Mucosa of rectum (tissue), 2 donors: ENCODE results near the gene POLR2A.

ENCODE experiments used
- H3K27ac ChIP-seq, 2 donors: one replicate each; pipeline ENCODE4 v1.7.0; 2013; ENCODE audit warnings: inconsistent platforms in 2 of 2, low read depth in 2 of 2, low read length in 2 of 2
- H3K27me3 ChIP-seq, 2 donors: one replicate each; pipeline ENCODE4 v1.7.0; 2013; ENCODE audit warnings: low read length in 2 of 2; ENCODE audit not compliant: control insufficient read depth in 2 of 2, insufficient read depth in 2 of 2
- H3K36me3 ChIP-seq, 2 donors: one replicate each; pipeline ENCODE4 v1.7.0; 2013; ENCODE audit warnings: low read length in 2 of 2; ENCODE audit not compliant: control insufficient read depth in 2 of 2, insufficient read depth in 2 of 2
- H3K4me1 ChIP-seq, 2 donors: one replicate each; pipeline ENCODE4 v1.7.0; 2013; ENCODE audit warnings: low read length in 2 of 2, mild to moderate bottlenecking in 1 of 2; ENCODE audit not compliant: control insufficient read depth in 2 of 2, insufficient read depth in 2 of 2
- H3K4me3 ChIP-seq, 2 donors: one replicate each; pipeline ENCODE4 v1.7.0; 2013; ENCODE audit warnings: low read length in 2 of 2
- H3K9ac ChIP-seq, 2 donors: one replicate each; pipeline ENCODE4 v1.7.0; 2013; ENCODE audit warnings: low read length in 2 of 2, low read depth in 1 of 2, mild to moderate bottlenecking in 1 of 2
- H3K9me3 ChIP-seq, 2 donors: one replicate each; pipeline ENCODE4 v1.7.0; 2013; ENCODE audit warnings: low read length in 2 of 2; ENCODE audit not compliant: control insufficient read depth in 2 of 2
- donor health status: healthy.
- donor health status: Normal muscosa, but diverticular disease.

Gene POLR2A

GRCh38 chr17:7462474-7463371, 21.4 kb upstream of the POLR2A start:
- Histone ChIP-seq H3K9ac (no peak overlapping the region), H3K27ac (no peak overlapping the region), H3K4me1 (peaks cover 0 to 3% of the 10 kb centered on the region in 2 donors), H3K4me3 (no peak overlapping the region), H3K27me3 (no peaks in the 10 kb centered on the region), H3K9me3 (no peaks in the 10 kb centered on the region), H3K36me3 (peaks cover 10 to 20% of the 10 kb centered on the region in 2 donors)

GRCh38 chr17:7463372-7463846, 20.8 kb upstream of the POLR2A start:
- Histone ChIP-seq H3K27ac (no peak overlapping the region), H3K9ac (no peak overlapping the region), H3K9me3 (no peaks in the 10 kb centered on the region), H3K4me3 (no peak overlapping the region), H3K27me3 (no peaks in the 10 kb centered on the region), H3K4me1 (peaks cover 0 to 3% of the 10 kb centered on the region in 2 donors), H3K36me3 (peaks cover 10 to 20% of the 10 kb centered on the region in 2 donors)

GRCh38 chr17:7464081-7464480, 20.1 kb upstream of the POLR2A start:
- Histone ChIP-seq H3K9ac (no peak overlapping the region), H3K4me1 (peaks cover 0 to 3% of the 10 kb centered on the region in 2 donors), H3K27me3 (no peaks in the 10 kb centered on the region), H3K9me3 (no peaks in the 10 kb centered on the region), H3K27ac (no peak overlapping the region), H3K4me3 (no peak overlapping the region), H3K36me3 (peaks cover 10 to 22% of the 10 kb centered on the region in 2 donors)

- H3K4me3 ChIP-seq, result no peak overlapping the region
- no peak overlapping the region for H3K27ac ChIP-seq
- H3K9ac ChIP-seq, result no peak overlapping the region
- no peaks in the 10 kb centered on the region for H3K27me3 ChIP-seq
- H3K36me3 ChIP-seq, result peaks cover 10 to 22% of the 10 kb centered on the region in 2 donors
- peaks cover 0 to 3% of the 10 kb centered on the region in 2 donors for H3K4me1 ChIP-seq
- H3K9me3 ChIP-seq, result no peaks in the 10 kb centered on the region
Observed at GRCh38 chr17:7465597-7466275, 18.4 kb upstream of the POLR2A start.

- Histone ChIP-seq H3K36me3 (peaks cover 10 to 22% of the 10 kb centered on the region in 2 donors), H3K4me1 (peaks cover 0 to 3% of the 10 kb centered on the region in 2 donors), H3K4me3 (no peak overlapping the region), H3K9me3 (no peaks in the 10 kb centered on the region), H3K27ac (no peak overlapping the region), H3K27me3 (no peaks in the 10 kb centered on the region), H3K9ac (no peak overlapping the region)
Observed at GRCh38 chr17:7466318-7466638, 17.9 kb upstream of the POLR2A start.

GRCh38 chr17:7466639-7467341, 17.4 kb upstream of the POLR2A start:
- H3K27me3 ChIP-seq, result no peaks in the 10 kb centered on the region
- H3K27ac ChIP-seq, result peak overlapping the region; percentile 5 to 28
- H3K4me3 ChIP-seq, result no peak overlapping the region
- no peak overlapping the region for H3K9ac ChIP-seq
- H3K9me3 ChIP-seq, result no peaks in the 10 kb centered on the region
- peaks cover 10 to 22% of the 10 kb centered on the region in 2 donors for H3K36me3 ChIP-seq
- peaks cover 0 to 3% of the 10 kb centered on the region in 2 donors for H3K4me1 ChIP-seq

- H3K4me3 ChIP-seq, result no peak overlapping the region
- peaks cover 0 to 3% of the 10 kb centered on the region in 2 donors for H3K4me1 ChIP-seq
- no peak overlapping the region for H3K9ac ChIP-seq
- no peaks in the 10 kb centered on the region for H3K27me3 ChIP-seq
- H3K36me3 ChIP-seq, result peaks cover 10 to 21% of the 10 kb centered on the region in 2 donors
- no peak overlapping the region for H3K27ac ChIP-seq
- H3K9me3 ChIP-seq, result no peaks in the 10 kb centered on the region
Observed at GRCh38 chr17:7467498-7467897, 16.7 kb upstream of the POLR2A start.

GRCh38 chr17:7468290-7468689, 15.9 kb upstream of the POLR2A start:
- H3K27me3 ChIP-seq, result no peaks in the 10 kb centered on the region
- no peak overlapping the region for H3K4me3 ChIP-seq
- no peak overlapping the region for H3K9ac ChIP-seq
- H3K4me1 ChIP-seq, result peaks cover 0 to 3% of the 10 kb centered on the region in 2 donors
- H3K27ac ChIP-seq, result no peak overlapping the region
- peaks cover 6 to 16% of the 10 kb centered on the region in 2 donors for H3K36me3 ChIP-seq
- no peaks in the 10 kb centered on the region for H3K9me3 ChIP-seq

GRCh38 chr17:7468804-7469389, 15.3 kb upstream of the POLR2A start:
- no peak overlapping the region for H3K27ac ChIP-seq
- no peak overlapping the region for H3K4me3 ChIP-seq

More at GRCh38 chr17:7468804-7469389, 15.3 kb upstream of the POLR2A start:
- Histone ChIP-seq H3K27me3 (no peaks in the 10 kb centered on the region), H3K4me1 (peaks cover 0 to 3% of the 10 kb centered on the region in 2 donors), H3K9me3 (no peaks in the 10 kb centered on the region), H3K36me3 (peaks cover 3 to 12% of the 10 kb centered on the region in 2 donors), H3K9ac (no peak overlapping the region)
